LNCAP (cell line): ENCODE results near the gene CUEDC1.

Experiments used
- TF ChIP-seq, protein P1 (sequence below): fragments of 450-650 bp; IDR thresholded peaks from 2 replicates; pipeline ENCODE4 v1.5.1; 2017; ENCODE audit warnings: mild to moderate bottlenecking

Gene CUEDC1

DNA sequence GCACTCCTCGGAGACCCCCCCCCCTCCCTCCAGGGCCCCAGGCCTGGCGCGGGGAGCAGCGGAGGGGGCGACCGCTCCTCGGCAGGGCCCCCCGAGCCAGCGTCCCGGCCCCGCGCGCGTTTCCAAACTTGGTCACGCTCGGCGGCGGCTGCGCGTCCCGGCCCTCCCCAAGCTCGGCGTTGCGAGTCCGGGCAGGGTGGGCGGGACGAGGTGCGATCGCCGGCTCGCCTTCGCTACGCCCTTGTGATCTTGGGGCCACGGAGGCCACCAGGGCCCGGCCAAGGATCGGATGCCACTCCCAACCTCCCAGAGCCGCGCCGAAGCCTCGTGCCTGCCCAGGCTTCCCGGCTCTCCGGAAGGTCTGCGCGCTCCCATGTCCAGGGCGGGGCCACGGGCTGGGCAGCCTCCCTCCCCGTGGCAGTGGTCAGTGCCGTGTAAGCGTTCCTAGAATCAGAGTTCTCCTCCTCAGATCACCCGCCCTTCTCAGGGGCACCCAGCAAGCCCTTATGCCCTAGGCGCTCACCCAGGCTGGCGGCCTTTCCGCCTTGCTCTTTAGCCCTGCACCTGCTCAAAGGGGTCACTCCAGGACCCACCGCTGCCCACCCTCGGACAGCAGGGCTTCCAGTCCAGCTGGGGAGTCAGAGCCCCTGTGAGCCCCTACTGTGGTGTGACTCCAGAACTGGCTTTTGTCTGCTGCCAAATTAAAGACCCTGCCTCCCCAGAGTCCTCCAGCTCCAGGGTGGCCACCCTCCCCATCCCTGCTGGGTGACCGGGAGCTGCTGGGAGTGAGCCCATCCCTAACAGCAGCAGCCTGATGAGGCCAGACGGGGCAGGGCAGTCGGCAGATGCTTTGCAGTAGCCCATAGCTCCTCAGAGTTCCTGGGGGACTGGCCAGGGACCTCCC, 93.2 kb downstream of the CUEDC1 start:
- TF ChIP-seq, protein P1, sequence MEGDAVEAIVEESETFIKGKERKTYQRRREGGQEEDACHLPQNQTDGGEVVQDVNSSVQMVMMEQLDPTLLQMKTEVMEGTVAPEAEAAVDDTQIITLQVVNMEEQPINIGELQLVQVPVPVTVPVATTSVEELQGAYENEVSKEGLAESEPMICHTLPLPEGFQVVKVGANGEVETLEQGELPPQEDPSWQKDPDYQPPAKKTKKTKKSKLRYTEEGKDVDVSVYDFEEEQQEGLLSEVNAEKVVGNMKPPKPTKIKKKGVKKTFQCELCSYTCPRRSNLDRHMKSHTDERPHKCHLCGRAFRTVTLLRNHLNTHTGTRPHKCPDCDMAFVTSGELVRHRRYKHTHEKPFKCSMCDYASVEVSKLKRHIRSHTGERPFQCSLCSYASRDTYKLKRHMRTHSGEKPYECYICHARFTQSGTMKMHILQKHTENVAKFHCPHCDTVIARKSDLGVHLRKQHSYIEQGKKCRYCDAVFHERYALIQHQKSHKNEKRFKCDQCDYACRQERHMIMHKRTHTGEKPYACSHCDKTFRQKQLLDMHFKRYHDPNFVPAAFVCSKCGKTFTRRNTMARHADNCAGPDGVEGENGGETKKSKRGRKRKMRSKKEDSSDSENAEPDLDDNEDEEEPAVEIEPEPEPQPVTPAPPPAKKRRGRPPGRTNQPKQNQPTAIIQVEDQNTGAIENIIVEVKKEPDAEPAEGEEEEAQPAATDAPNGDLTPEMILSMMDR = no peak

DNA sequence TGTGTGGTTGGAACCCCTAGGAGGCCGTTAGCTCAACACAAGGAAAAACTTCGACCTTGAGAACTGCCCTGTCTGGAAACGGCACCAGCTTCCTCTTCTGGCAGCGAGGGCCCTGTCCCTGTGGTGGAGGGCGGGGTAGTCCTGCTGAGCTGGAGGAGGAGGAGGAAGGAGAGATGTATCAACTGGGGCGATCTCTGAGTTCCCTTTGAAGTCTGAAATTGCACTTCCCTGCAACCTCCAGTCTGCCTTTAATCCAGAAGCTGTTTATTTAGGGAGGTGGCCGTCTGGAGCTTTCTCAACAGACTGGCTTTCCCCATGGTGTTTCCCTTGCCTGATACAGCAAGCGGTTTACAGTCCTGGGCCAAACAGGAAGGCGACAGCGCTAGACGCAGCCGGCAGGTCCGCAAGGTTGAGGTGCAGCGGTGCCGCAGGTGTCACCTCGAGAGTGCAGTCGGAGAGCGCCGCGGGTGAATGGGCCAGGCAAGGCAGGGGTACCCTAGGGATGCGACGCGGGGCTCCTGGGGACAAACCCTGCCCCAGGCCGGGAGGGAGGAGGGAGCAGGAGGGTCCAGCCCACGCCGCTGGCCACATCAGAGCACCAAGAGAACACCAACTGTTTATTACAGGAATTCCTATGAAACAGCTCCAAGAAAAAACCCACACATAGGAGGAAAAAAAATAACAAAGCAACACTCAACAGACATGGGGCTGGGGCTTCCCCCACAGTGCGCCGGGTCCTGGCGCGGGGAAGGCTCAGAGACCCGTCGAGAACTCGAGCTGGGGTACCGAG, 94.0 kb downstream of the CUEDC1 start:
- TF ChIP-seq, protein P1 = no peak

DNA sequence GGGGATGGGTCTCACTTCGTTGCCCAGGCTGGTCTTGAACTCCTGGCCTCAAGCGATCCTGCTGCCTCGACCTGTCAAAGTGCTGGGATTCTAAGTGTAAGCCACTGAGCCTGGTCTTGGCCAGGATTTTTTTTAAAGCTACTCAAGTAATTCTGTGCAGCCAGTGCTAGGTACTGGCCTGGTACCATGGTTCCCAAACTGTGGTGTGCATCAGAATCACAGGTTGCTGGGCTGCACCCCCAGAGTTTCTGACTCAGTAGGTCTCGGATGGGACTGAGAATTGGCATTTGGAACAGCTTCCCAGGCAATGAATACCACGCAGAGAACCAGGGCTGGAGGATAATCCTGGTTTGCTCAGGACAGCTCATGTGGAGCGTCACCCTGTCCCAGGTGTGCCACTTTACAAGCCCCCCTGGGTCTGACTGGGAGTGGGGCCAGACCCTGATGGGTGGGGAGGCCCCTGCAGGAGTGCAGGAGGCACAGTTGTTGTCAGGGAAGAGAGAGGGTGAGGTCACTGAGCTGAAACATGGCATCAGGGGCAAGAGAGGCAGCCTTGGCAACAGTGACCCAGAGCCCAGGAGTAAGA, 94.7 kb downstream of the CUEDC1 start:
- TF ChIP-seq, protein P1 = no peak

DNA sequence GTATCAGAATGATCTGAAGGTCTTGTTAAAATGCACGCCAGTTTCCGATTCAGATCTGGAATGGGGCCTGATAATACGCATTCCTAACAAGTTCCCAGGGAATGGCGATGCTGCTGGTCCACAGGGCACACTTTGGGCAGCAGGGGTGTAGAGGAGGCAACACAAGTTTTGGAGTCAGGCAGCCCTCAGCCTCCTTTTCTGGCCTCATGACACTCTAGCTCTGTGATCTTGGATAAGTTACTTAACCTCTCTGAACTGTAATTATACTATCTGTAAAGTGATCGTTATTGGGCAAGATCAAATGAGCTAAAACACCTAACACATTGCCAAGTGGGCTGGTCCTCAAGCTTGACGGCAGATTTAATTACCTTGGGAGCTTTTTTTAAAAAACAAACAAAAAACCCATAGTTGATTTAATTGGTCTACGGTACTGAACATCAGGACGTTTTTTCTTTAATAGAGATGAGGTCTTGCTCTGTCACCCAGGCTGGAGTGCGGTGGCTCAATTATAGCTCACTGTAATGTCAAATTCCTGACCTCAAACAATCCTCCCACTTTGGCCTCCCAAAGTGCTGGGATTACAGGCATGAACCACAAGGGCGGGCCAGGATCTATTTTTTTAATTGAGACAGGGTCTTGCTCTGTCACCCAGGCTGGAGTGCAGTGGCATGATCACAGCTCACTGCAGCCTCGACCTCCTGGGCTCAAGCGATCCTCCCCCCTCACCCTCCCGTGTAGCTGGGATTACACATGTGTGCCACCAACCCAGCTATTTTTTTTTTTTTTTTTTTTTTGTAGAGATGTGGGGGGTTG, 95.4 kb downstream of the CUEDC1 start:
- TF ChIP-seq, protein P1 = no peak

DNA sequence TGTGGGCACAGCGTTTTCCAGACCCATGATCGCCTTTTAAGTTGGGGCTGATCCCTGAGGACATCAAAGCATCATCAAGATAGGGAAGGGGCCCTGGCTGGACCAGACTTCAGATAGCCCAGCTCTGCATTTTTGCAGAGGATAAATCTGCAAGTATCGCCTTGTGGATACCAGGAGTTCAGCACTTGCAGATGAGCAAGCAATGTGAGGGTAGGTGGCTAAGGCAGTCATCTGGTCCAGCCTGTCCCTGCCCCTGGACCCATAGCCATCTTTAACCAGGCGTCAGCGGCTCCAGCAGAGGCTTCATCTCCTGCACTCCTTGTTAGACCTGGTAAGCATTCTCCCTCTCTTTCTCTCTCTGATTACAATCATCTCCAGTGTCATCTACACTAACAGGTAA, 96.4 kb downstream of the CUEDC1 start:
- TF ChIP-seq, protein P1 = no peak

DNA sequence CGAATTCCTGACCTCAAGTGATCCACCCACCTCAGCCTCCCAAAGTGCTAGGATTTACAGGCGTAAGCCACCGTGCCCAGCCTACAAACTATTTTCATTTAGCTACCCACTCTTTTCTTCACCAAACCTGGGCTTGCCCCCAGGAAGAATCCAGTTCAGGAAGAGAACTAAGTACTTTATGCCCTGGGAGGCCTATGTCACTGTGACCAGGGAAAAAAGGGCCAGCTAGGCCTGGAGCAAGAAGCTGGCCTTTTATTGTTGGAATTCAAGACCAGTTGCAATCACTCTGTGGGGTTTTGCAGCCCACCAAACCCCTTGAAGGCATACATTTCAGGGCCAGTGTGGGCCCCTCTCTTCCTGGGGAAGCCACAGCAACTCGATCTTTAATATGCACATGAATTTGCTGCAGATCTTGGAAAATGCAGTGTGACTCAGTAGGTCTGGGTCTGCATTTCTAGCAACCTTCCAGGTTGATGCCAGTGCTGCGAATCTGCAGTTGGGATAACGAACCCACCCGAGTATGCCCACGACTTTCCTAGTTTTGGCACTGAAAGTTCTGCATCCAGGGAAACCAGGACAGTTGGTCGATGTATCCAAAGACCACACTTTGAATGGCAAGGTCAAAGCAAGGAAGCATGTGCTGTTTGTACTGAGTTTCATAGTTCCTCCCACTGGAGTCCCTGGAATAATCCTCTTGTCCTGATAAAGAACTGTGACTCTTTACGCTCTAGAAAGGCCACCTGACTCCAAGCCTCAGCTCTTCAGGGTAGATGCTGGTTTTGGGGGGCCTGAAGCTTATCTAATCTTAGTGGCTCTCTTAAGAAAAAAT, 98.2 kb downstream of the CUEDC1 start:
- TF ChIP-seq, protein P1 = no peak
